ENCODE measurements around the gene FOXR1.
"Not testable (repeated sequence)": the region's sequence is repeated elsewhere in the genome, so short reads cannot be mapped to it uniquely, and the experiment has no call there.

FOXR1 gene

GRCh38 chr11:118988280-118988679 is 16.7 kb downstream of the FOXR1 start:
- no peaks in the 10 kb centered on the region for H3K4me1 ChIP-seq (ENCODE audit: control insufficient read depth, insufficient read depth, low read length)
- no peaks in the 10 kb centered on the region for H3K36me3 ChIP-seq (ENCODE audit: control insufficient read depth in 2 of 2, insufficient read depth in 1 of 2, low read length in 2 of 2)
- H3K9me3 ChIP-seq (ENCODE audit: control insufficient read depth, insufficient read depth, low read depth, low read length) = no peaks in the 10 kb centered on the region
- TF ChIP-seq AEBP2 (tag by site-specific recombination; IDR thresholded peaks at IDR 0.05; ENCODE audit: borderline replicate concordance) = no peak
- peak; percentile 44 for TF ChIP-seq ZFHX2 (tag by site-specific recombination; conservative IDR thresholded peaks at IDR 0.05)
- TF ChIP-seq ZNF311 (tag by site-specific recombination; IDR thresholded peaks at IDR 0.05; ENCODE audit: borderline replicate concordance) = no peak
- no peak for TF ChIP-seq ZNF514 (tag by site-specific recombination; IDR thresholded peaks at IDR 0.05)
- TF ChIP-seq EGR2 (tag by site-specific recombination; IDR thresholded peaks at IDR 0.05; ENCODE audit: low read depth) = peak; percentile 27; the same call in 1 of the 2 replicates
- no peak for TF ChIP-seq ZNF626 (tag by site-specific recombination; IDR thresholded peaks at IDR 0.05)
- TF ChIP-seq ZNF639 (tag by site-specific recombination; IDR thresholded peaks at IDR 0.05) = no peak
- TF ChIP-seq MZF1 (tag by site-specific recombination; IDR thresholded peaks at IDR 0.05; ENCODE audit: borderline replicate concordance) = 0 out of 2 replicates have a peak, but pooled peaks have one; percentile 39
- 0 out of 2 replicates have a peak, but pooled peaks have one; percentile 17 for TF ChIP-seq OSR2 (tag by site-specific recombination; IDR thresholded peaks at IDR 0.05)
- no peak for TF ChIP-seq ZNF488 (tag by site-specific recombination; IDR thresholded peaks at IDR 0.05)
- TF ChIP-seq GLIS2 (tag by site-specific recombination; IDR thresholded peaks at IDR 0.05) = peak; percentile 30; the same call in 1 of the 2 replicates
- no peak for TF ChIP-seq PATZ1 (tag by site-specific recombination; IDR thresholded peaks at IDR 0.05)
- peak; percentile 55; the same call in 1 of the 2 replicates for TF ChIP-seq KLF1 (tag by site-specific recombination; IDR thresholded peaks at IDR 0.05)
- TF ChIP-seq ZNF596 (tag by site-specific recombination; IDR thresholded peaks at IDR 0.05) = no peak
- TF ChIP-seq SCRT2 (tag by site-specific recombination; IDR thresholded peaks at IDR 0.05) = 0 out of 2 replicates have a peak, but pooled peaks have one; percentile 14
- peak; percentile 68 for TF ChIP-seq GLIS1 (tag by site-specific recombination; IDR thresholded peaks at IDR 0.05)
- TF ChIP-seq IKZF3 (tag by site-specific recombination; IDR thresholded peaks at IDR 0.05) = no peak
- TF ChIP-seq ZNF837 (tag by site-specific recombination; IDR thresholded peaks at IDR 0.05) = no peak
- TF ChIP-seq ZNF677 (tag by site-specific recombination; IDR thresholded peaks at IDR 0.05) = no peak
- TF ChIP-seq ZNF518A (tag by site-specific recombination; conservative IDR thresholded peaks at IDR 0.05; ENCODE audit: low read depth) = no peak
- TF ChIP-seq ZIC2 (tag by site-specific recombination; IDR thresholded peaks at IDR 0.05) = peak; percentile 30; the same call in 1 of the 2 replicates
- TF ChIP-seq SCRT1 (tag by site-specific recombination; IDR thresholded peaks at IDR 0.05; ENCODE audit: borderline replicate concordance) = peak; percentile 39; the same call in 1 of the 2 replicates
- TF ChIP-seq ZFP41 (tag by site-specific recombination; IDR thresholded peaks at IDR 0.05; ENCODE audit: borderline replicate concordance) = no peak
- TF ChIP-seq ZBTB17 (tag by site-specific recombination; IDR thresholded peaks at IDR 0.05) = no peak
- TF ChIP-seq WT1 (tag by site-specific recombination; IDR thresholded peaks at IDR 0.05) = peak; percentile 47; the same call in 1 of the 2 replicates
- no peak overlapping the region for H3K4me3 ChIP-seq (ENCODE audit: low read depth, low read length)
- ChIA-PET POLR2A (interaction anchor here (0.7 kb wide), 1 partner anchor 1705 kb away, joined by 3 read pairs; no protein-coding TSS in a partner anchor), CTCF (no interaction called here)
- no peak overlapping the region for H3K27ac ChIP-seq (ENCODE audit: extremely low read depth, low read depth, low read length)

GRCh38 chr11:118991486-118992038 is 20.0 kb downstream of the FOXR1 start:
- H3K27ac ChIP-seq (ENCODE audit: extremely low read depth, low read depth, low read length); H3K4me3 ChIP-seq (ENCODE audit: low read depth, low read length); CTCF ChIA-PET; POLR2A ChIA-PET; H3K4me1 ChIP-seq (ENCODE audit: control insufficient read depth, insufficient read depth, low read length); H3K9me3 ChIP-seq (ENCODE audit: control insufficient read depth, insufficient read depth, low read depth, low read length); H3K36me3 ChIP-seq (ENCODE audit: control insufficient read depth in 2 of 2, insufficient read depth in 1 of 2, low read length in 2 of 2): not testable (repeated sequence)

Measured in HEK293 (cell line).